ELR (cell line): ENCODE results near the gene SLC1A5.
"Not testable (repeated sequence)": the region's sequence is repeated elsewhere in the genome, so short reads cannot be mapped to it uniquely, and the experiment has no call there.

Source experiments
- DNase-seq: peaks from one replicate; pipeline ENCODE4 v3.0.0-alpha.2; 2015; ENCODE audit warnings: low read depth

SLC1A5 gene

GRCh38 chr19:46768746-46769145 is 19.6 kb downstream of the SLC1A5 start:
- not testable (repeated sequence) for DNase-seq

- peak; percentile 54 for DNase-seq
These were observed 21.7 kb downstream of the SLC1A5 start for GRCh38 chr19:46766569-46767317.

- DNase-seq = no peak
These were observed 23.5 kb downstream of the SLC1A5 start for GRCh38 chr19:46764817-46765291.

GRCh38 chr19:46762245-46762890 is 26.0 kb downstream of the SLC1A5 start:
- DNase-seq = no peak

- no peak for DNase-seq
These were observed 27.0 kb downstream of the SLC1A5 start for GRCh38 chr19:46761418-46761831.

- not testable (repeated sequence) for DNase-seq
These were observed 27.5 kb downstream of the SLC1A5 start for GRCh38 chr19:46760897-46761296.

GRCh38 chr19:46760363-46760762 is 28.0 kb downstream of the SLC1A5 start:
- DNase-seq = no peak

GRCh38 chr19:46759817-46760333 is 28.5 kb downstream of the SLC1A5 start:
- DNase-seq = no peak

- DNase-seq = no peak
These were observed 29.2 kb downstream of the SLC1A5 start for GRCh38 chr19:46759206-46759605.

GRCh38 chr19:46756544-46756888 is 31.9 kb downstream of the SLC1A5 start:
- DNase-seq = no peak

GRCh38 chr19:46755853-46756543 is 32.4 kb downstream of the SLC1A5 start:
- no peak for DNase-seq

GRCh38 chr19:46755077-46755852 is 33.1 kb downstream of the SLC1A5 start:
- peak; percentile 35 for DNase-seq

GRCh38 chr19:46753420-46754155 is 34.8 kb downstream of the SLC1A5 start:
- DNase-seq = peak; percentile 56

GRCh38 chr19:46748325-46749109 is 39.9 kb downstream of the SLC1A5 start:
- DNase-seq = peak; percentile 79

GRCh38 chr19:46746281-46747057 is 41.9 kb downstream of the SLC1A5 start, which contains the start of gene STRN4:
TSS of gene STRN4 (minus strand) at chr19:46746450. CDS start at chr19:46746430, 20 bp downstream.
- peak; percentile 67 for DNase-seq

GRCh38 chr19:46745521-46746280 is 42.7 kb downstream of the SLC1A5 start, which contains the start of gene FKRP:
TSS of gene FKRP (plus strand) at chr19:46746057. CDS start at chr19:46755451, 9,394 bp downstream.
- peak; percentile 43 for DNase-seq

- DNase-seq = no peak
These were observed 43.4 kb downstream of the SLC1A5 start for GRCh38 chr19:46745030-46745429.

- DNase-seq = no peak
These were observed 44.2 kb downstream of the SLC1A5 start for GRCh38 chr19:46744005-46744691.
